ENCODE data around the gene NABP2.

GRCh38 chr12:56222531-56222895 lies 1.6 kb upstream of the NABP2 start:
- TF ChIP-seq EZH2 (IDR thresholded peaks at IDR 0.05; ENCODE audit: low read length) = no peak
- TF ChIP-seq, protein P1, sequence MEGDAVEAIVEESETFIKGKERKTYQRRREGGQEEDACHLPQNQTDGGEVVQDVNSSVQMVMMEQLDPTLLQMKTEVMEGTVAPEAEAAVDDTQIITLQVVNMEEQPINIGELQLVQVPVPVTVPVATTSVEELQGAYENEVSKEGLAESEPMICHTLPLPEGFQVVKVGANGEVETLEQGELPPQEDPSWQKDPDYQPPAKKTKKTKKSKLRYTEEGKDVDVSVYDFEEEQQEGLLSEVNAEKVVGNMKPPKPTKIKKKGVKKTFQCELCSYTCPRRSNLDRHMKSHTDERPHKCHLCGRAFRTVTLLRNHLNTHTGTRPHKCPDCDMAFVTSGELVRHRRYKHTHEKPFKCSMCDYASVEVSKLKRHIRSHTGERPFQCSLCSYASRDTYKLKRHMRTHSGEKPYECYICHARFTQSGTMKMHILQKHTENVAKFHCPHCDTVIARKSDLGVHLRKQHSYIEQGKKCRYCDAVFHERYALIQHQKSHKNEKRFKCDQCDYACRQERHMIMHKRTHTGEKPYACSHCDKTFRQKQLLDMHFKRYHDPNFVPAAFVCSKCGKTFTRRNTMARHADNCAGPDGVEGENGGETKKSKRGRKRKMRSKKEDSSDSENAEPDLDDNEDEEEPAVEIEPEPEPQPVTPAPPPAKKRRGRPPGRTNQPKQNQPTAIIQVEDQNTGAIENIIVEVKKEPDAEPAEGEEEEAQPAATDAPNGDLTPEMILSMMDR (optimal IDR thresholded peaks at IDR 0.05 in 1 of 3, IDR thresholded peaks at IDR 0.05 in 1 of 3, conservative IDR thresholded peaks at IDR 0.05 in 1 of 3; ENCODE audit: extremely low read depth in 1 of 3, insufficient read depth in 2 of 3, low read length in 3 of 3) = no peak

All from keratinocyte (primary cell).